ELF-1 (cell line): ENCODE measurements around the gene TNK1.

Experiments used
- DNase-seq: peaks from one replicate; pipeline ENCODE4 v3.0.0-alpha.2; 2016; ENCODE audit warnings: low read depth, low spot score

TNK1 gene

DNA sequence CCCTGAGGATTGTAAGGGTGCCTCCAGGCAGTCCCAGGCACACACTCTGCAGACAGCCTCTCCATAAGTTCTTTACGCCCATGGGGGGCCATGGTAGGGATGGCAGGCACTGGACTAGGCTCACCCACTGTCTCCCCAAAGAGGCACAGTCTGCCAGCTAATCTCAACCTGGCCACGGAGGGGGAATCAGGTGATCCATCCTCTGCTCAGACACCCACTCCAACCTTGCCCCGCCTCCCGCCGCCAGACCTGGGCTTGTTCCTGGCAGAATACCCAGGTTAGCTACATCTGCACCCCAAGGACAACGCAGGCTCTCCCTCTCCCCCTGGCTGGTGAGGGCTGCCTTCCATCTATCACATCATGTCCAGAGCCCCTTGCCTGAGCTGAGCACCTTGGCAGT is 28.0 kb downstream of the TNK1 start:
- no peak for DNase-seq

DNA sequence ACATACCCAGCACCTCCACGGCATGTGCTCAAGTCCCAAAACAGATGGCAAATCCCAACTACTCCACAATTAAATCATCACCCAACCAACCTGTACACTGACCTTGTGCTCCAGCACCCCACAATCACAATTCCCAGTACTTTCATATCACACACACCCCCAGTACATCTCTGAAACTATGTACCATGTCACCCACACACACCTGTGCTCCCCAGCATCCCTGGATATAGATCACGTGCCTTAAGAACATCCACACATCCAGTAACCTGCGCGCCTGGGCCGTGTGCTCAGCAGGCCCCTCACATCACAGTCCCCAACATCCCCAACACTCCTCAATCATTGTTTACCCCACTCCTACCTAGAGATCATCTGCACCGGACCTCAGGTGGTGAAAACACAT is 28.8 kb downstream of the TNK1 start:
- DNase-seq, result no peak

DNA sequence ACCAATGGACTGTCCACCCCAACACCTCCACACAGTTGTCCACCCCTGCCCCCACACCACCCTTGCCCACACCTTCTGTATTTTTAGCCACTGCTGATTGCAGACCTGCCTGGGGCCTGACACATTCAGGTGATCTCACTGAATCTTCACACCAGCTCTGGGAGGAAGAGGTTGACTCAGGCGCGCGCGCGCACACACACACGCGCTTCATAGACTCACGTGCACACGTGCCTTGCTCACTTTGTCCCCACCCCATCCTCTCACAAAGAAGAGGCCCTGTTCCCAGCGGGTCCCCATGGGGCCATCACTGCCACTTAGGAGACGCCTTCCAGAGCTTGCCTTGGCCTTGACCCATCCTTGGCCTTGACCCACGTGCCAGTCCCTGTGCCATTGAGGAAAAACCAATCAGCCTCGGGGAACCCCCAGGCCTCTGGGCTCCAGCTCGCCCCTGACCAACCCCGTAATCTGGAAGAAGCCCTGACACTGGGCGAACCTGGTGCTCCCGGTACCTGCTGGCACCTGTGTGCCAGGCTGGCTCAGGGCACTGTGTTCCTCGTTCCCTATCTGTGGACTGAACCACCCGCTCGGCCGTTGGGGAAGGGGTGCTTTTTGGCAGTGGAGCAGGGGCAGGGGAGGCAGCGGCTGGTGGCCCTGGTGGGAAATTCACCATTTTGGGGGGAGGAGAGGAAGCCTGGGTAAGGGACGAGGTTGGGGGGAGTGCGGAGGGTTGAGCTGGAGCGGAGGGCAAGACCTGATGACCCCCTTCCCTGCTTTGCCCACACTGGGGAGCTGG is 29.9 kb downstream of the TNK1 start:
- no peak for DNase-seq

DNA sequence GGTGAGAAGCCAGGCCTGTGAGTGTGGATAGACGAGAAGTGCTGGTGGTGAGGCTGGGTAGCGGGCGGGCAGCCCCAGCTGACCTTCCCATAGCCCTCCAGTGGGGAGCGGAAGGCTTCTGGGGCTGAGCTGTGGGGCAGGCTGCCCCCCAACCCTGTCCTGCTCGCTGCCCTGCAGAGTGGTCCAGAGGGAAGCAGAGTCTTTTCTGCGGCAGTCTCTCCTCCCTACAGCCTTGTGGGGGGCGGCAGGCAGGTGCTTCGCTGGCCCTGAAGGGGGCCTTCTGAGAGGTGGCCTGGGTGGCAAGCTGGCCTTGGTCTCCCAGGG is 30.5 kb downstream of the TNK1 start:
- DNase-seq, result no peak

DNA sequence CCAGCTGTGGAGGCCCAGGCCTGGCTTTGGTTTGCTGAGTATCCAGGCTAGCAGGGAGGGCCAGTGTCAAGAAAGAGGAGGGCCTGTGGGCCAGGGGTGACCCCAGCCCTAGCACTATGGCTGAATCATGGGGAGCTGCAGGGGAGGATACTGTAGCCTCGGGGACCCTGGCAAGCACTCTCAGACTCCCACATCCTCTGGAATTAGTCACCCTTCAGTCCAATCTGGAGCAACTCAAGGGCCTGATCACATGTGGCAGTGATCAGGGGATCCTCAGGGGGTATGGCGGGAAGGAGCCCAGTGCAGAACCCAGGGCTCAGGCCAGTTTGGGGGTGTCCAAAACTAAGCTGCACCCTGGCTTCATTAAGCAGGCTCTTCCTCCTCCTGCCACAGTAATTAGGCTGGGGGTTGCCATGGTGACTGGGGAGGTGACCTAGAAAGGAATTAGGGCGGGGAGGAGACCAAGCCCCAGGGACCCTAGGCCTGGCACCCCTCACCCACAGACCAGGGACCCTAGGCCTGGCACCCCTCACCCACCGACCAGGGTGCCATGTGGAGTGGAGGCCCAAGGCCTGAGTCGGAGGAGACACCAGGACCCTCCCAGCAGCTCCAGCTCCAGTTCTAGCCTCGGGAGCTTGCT is 32.6 kb downstream of the TNK1 start:
- DNase-seq, result no peak

DNA sequence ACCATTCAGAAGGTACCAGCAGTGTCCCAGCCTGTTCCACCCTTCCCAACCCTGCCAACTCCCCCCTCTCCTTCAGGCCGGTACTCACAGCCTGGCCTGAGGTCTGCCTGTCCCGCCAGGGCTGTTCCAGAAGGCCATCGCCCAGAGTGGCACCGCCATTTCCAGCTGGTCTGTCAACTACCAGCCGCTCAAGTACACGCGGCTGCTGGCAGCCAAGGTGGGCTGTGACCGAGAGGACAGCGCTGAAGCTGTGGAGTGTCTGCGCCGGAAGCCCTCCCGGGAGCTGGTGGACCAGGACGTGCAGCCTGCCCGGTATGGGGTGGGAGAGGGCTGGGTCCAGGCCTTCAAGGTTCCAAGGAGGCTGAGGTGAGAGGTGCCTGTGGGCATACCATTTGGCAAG is 33.9 kb downstream of the TNK1 start:
- DNase-seq, result no peak

- DNase-seq, result no peak
Measured at GRCh38 chr17:7415784-7416183, 34.9 kb downstream of the TNK1 start.

DNA sequence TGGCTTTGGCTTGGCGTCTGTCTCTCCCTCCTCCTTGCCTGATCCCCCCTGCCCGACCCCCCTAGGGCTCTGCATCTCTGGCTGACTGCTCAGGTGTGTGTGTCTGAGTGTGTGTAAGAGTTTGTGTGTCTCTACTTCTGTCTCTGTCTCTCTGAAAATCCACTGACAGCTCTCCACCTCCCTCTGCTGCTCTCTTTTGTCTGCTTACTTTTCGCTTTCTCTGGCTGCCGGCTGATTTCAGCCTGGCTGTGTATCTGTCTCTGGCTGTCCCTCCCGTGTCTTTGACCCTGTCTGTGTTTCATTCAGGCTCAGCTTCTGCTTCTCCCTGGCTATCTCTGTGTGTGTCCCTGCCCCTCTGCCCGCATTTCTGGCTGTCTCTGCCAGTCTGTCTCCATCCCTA is 35.4 kb downstream of the TNK1 start:
- no peak for DNase-seq

- no peak for DNase-seq
Measured at GRCh38 chr17:7417056-7417655, 36.3 kb downstream of the TNK1 start.

DNA sequence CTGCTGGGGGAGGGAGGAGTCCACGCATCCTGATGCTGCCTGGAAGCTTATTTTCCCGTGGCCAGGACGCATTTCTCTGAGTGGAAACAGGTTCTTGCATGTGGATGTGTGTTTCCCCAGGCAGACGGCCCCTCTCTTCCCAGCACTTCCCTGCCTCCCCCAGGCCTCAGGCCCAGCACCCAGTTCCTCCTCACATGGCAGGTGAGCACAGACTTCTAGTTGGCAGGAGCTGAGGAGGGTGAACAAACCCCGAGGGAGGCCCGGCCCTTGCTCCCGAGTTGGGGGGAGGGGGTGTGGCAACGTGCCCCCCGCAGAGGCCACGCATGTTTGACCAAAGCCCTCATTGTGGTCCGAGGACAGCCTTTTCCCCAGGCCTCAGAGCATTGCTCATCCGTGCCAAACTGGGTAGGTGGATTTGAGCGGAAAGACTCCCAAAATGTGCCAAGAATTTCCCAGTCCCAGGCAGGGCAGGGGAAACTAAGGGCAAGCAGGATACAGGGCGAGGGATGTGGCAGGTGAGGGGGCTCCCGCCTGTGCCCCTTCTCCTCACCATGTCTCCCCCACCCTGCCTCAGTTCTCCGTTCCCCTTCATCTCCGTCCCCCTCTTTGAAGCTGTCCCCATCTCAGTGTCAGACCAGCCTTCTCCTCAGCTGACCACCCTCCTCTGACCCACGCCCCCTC is 37.7 kb downstream of the TNK1 start:
- no peak for DNase-seq

DNA sequence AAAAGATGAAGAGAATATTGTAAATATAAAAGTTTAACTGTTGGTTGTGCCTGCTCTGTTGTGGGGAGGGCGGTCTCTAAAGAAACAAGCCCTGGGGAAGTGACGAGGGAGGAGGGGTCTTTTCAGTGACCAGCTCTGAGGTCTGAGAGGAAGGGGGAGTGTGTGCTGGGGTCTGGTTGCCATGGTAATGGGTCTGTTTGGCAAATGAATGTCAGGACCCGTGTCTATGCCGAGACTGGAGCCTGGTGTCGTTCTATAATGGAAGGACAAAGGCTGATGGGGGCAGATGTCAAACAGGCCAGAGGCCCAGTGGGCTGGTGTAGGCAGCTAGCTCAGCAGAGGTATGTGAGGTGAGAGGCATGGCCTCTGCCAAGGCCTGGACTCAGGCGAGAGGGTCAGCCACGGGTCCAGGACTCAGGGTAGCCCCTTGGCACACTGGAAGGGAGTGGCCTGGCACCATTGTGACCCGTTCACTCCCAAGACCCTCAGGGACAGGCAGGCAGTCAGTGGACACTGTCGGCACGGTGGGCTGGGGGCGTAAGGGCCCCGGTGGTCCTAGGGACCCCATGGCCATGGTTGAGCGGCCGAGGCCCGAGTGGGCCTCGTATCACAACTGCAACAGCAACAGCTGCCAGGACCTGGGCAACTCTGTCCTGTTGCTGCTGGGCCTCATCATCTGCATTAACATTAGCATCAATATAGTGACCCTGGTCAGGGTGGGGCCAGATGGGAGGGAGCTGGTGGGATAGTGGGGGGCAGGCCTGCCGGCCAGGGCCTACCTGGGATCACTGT is 39.1 kb downstream of the TNK1 start, which contains the start of gene SPEM1:
Gene SPEM1 (plus strand): TSS at position 506 of the 792 bp plus-strand sequence. CDS start 61 bp downstream, at position 567.
- no peak for DNase-seq

GRCh38 chr17:7421186-7421585 is 40.3 kb downstream of the TNK1 start:
- no peak for DNase-seq

DNA sequence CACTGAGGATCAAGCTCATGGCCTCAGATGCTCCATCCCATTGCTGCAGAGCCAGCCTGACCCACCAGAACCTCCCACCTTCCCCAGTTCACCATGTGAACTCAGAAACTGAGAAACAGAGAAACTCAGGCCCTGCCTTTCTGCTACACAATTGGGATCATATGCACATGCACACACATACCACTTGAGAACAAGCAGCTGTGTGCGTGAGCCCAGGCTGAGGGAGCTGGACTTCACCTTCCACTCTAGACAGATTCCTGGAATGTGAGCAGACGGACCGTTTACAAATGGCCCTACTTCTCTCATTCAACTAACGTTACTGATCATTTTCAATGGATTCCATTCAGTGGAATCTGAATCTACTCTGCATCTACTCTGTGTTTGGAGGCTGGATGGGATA is 42.8 kb downstream of the TNK1 start:
- DNase-seq, result no peak

DNA sequence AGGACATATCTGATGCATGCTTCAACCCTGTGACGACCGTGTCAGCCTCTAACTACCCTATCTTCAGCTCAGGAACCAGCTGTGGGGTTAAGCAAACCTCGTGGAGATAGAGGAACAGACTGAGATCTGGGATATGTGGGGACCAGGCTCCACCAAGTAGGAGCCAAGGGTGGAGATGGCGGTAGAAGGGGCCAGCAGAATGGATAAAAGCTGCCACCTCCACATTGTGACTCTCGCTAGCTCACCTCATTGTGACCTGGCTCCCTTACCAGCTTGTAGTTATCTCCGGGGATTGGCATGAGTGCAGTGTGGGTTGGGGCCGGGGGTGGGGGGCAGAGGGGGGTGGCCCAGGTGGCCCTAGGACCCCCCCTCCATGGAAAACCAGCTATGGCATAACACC is 44.4 kb downstream of the TNK1 start, which contains the start of gene SPEM2:
Gene SPEM2 (plus strand): TSS at position 301 of the 400 bp plus-strand sequence. CDS start 73 bp downstream, at position 374.
- DNase-seq, result no peak

GRCh38 chr17:7425756-7426155 is 44.9 kb downstream of the TNK1 start:
- no peak for DNase-seq

DNA sequence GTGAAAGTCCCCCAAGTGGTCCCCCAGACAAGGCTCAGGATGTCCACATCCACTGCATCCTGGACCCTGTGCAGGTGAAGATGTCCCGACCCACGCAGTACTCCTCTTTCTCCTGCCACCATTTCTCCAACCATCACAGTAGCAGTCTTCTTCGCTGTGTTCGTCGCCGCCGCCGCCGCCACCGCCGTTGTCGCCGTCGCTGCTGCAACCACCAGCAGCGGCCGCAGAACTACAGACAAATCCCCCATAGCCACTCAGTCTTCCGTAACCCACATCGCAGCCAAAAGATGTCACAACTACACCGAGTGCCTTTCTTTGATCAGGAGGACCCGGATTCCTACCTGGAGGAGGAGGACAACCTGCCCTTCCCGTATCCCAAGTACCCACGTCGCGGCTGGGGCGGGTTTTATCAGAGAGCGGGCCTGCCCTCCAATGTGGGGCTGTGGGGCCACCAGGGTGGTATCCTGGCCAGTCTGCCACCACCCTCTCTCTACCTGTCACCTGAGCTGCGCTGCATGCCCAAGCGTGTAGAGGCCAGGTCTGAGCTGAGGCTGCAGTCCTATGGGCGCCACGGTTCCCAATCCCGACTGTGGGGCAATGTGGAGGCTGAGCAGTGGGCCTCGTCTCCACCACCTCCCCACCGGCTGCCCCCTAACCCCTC is 45.4 kb downstream of the TNK1 start:
- DNase-seq, result no peak

DNA sequence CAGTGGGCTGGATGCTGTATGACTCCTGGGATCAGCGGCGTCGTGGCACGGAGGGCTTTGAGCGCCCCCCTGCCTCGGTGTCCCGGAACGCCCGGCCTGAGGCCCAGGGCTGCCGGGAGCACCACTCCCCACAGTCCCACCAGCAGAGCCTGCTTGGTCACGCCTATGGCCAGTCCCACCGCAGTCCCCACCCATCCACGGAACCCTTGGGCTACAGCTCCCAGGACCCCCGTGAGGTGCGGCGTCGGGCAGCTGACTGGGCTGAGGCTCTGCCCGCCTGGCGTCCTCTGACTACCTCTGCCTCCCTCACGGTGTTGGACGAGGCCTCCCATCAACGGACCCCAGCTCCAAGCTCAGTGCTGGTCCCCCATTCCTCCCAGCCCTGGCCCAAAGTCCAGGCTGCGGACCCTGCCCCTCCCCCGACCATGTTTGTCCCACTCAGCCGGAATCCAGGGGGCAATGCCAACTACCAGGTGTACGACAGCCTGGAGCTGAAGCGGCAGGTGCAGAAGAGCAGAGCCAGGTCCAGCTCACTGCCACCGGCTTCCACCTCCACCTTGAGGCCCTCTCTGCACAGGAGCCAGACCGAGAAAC is 46.1 kb downstream of the TNK1 start:
- DNase-seq, result no peak

- DNase-seq, result no peak
Measured at GRCh38 chr17:7427549-7427948, 46.7 kb downstream of the TNK1 start.

DNA sequence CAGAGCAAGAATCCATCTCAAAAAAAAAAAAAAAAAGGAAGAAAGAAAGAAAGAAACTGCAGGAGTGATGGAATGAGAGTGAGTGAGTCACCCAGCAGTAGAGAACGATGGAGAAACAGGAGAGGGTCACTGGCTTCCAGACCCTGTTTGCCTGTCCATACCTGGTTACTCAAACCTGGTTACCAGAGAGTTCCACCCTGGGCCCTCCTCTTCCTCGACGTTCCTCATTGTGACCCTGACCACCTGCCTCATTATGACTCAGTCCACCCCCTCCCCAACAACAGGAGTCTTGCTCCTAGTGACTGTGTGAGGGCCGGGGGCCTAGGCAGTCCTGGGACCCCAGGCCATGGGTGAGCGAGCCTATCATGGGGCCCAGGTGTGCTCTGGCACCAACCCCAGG is 47.7 kb downstream of the TNK1 start, which contains the start of gene SPEM3:
Gene SPEM3 (plus strand): TSS at position 301 of the 400 bp plus-strand sequence. CDS start 46 bp downstream, at position 347.
- DNase-seq, result no peak

GRCh38 chr17:7429722-7430121 is 48.8 kb downstream of the TNK1 start:
- DNase-seq, result no peak
